Osteoblast (primary cell): ENCODE measurements around the gene CTSE. TPM values are rescaled to one million over a fixed set of nuclear protein-coding genes. Genes with fewer than 3 reads are reported as not detected.
"Not testable (repeated sequence)": the region's sequence is repeated elsewhere in the genome, so short reads cannot be mapped to it uniquely, and the experiment has no call there.

Source experiments
- DNase-seq: peaks from one replicate; pipeline ENCODE4 v3.0.0; 2011; ENCODE audit warnings: low spot score, mixed read lengths; ENCODE audit not compliant: insufficient read length; ENCODE audit errors: missing footprints
- H2AFZ ChIP-seq: 2 replicates; pipeline ENCODE4 v1.6.0; 2011; ENCODE audit warnings: mild to moderate bottlenecking, low read length
- H3K27ac ChIP-seq: 2 replicates; pipeline ENCODE4 v1.5.1; 2011; ENCODE audit warnings: mild to moderate bottlenecking, low read depth, low read length, moderate library complexity
- H3K27me3 ChIP-seq: 2 replicates; pipeline ENCODE4 v1.6.0; 2012; ENCODE audit warnings: mild to moderate bottlenecking, control low read depth, inconsistent platforms, low read length, moderate library complexity; ENCODE audit not compliant: insufficient read depth
- H3K36me3 ChIP-seq: 2 replicates; pipeline ENCODE4 v1.5.1; 2011; ENCODE audit warnings: mild to moderate bottlenecking, low read length, control low read depth, moderate library complexity; ENCODE audit not compliant: insufficient read depth
- H3K4me1 ChIP-seq: 2 replicates; pipeline ENCODE4 v1.5.1; 2011; ENCODE audit warnings: mild to moderate bottlenecking, low read length, control low read depth, moderate library complexity; ENCODE audit not compliant: insufficient read depth
- H3K4me2 ChIP-seq: 2 replicates; pipeline ENCODE4 v1.6.0; 2011; ENCODE audit warnings: mild to moderate bottlenecking, low read length; ENCODE audit not compliant: insufficient read depth
- H3K4me3 ChIP-seq: fragments of 200-600 bp; sonication (generic); 3 replicates; pipeline ENCODE4 v1.5.1; 2012; ENCODE audit warnings: mild to moderate bottlenecking, low read length, inconsistent platforms; ENCODE audit not compliant: insufficient read depth
- H3K79me2 ChIP-seq: 2 replicates; pipeline ENCODE4 v1.6.0; 2012; ENCODE audit warnings: mild to moderate bottlenecking, low read length, control low read depth, inconsistent platforms; ENCODE audit not compliant: insufficient read depth
- H3K9me3 ChIP-seq: 2 replicates; pipeline ENCODE4 v1.5.1; 2011; ENCODE audit warnings: low read depth, low read length, control low read depth
- H4K20me1 ChIP-seq: 2 replicates; pipeline ENCODE4 v1.6.0; 2012; ENCODE audit warnings: mild to moderate bottlenecking, low read length, control low read depth; ENCODE audit not compliant: insufficient read depth
- CTCF ChIP-seq: IDR thresholded peaks from 2 replicates; pipeline ENCODE4 v1.5.1; 2011; ENCODE audit warnings: mild to moderate bottlenecking, low read depth, low read length, moderate library complexity; ENCODE audit errors: extremely low read depth
- total RNA-seq: library from RNA; depleted of rRNA; stranded (reverse); fragments of >200 nt; gene quantifications from 2 replicates; pipeline ENCODE4 v1.2.3, GENCODE V29; 2012

Gene CTSE
- total RNA-seq, 1 donor, result not detected

- H2AFZ ChIP-seq, H3K4me3 ChIP-seq, H3K27me3 ChIP-seq, H3K9me3 ChIP-seq, H3K27ac ChIP-seq, H3K4me1 ChIP-seq, H3K79me2 ChIP-seq, DNase-seq, H3K4me2 ChIP-seq, H4K20me1 ChIP-seq, H3K36me3 ChIP-seq: not testable (repeated sequence)
Measured at GRCh38 chr1:206053616-206054015, 29.9 kb upstream of the CTSE start.

- peaks cover 10% of the 10 kb centered on the region for H3K27me3 ChIP-seq
- H2AFZ ChIP-seq, result peak within 1 kb of the TSS; percentile 49
- not testable (repeated sequence) for H3K9me3 ChIP-seq, H3K36me3 ChIP-seq, H3K4me2 ChIP-seq, H3K79me2 ChIP-seq, DNase-seq, H3K27ac ChIP-seq, H4K20me1 ChIP-seq, H3K4me1 ChIP-seq, H3K4me3 ChIP-seq
Measured at GRCh38 chr1:206052919-206053610, 29.4 kb upstream of the CTSE start, which contains the start of gene RHEX. Gene RHEX (plus strand): TSS chr1:206053173. CDS start chr1:206097829, 44,656 bp downstream.

- not testable (repeated sequence) for H3K4me1 ChIP-seq, H3K79me2 ChIP-seq, H3K27ac ChIP-seq, H2AFZ ChIP-seq, DNase-seq, H3K4me2 ChIP-seq, H3K4me3 ChIP-seq, H4K20me1 ChIP-seq, H3K9me3 ChIP-seq, H3K36me3 ChIP-seq
- peaks cover 13% of the 10 kb centered on the region for H3K27me3 ChIP-seq
Measured at GRCh38 chr1:206052231-206052865, 28.7 kb upstream of the CTSE start.

GRCh38 chr1:206050655-206051235, 27.1 kb upstream of the CTSE start:
- H3K9me3 ChIP-seq, result no peaks in the 10 kb centered on the region
- no peak overlapping the region for H3K4me3 ChIP-seq
- H3K27ac ChIP-seq, result no peak overlapping the region
- no peaks in the 10 kb centered on the region for H3K36me3 ChIP-seq
- H3K4me1 ChIP-seq, result no peaks in the 10 kb centered on the region
- no peak for TF ChIP-seq CTCF
- no peaks in the 10 kb centered on the region for H4K20me1 ChIP-seq
- DNase-seq, result no peak
- no peaks in the 10 kb centered on the region for H3K79me2 ChIP-seq
- H3K27me3 ChIP-seq, result peaks cover 13% of the 10 kb centered on the region
- H2AFZ ChIP-seq, result no peak overlapping the region
- H3K4me2 ChIP-seq, result no peak overlapping the region

GRCh38 chr1:206049919-206050600, 26.4 kb upstream of the CTSE start:
- H2AFZ ChIP-seq, result no peak overlapping the region
- peaks cover 13% of the 10 kb centered on the region for H3K27me3 ChIP-seq
- H3K4me2 ChIP-seq, result no peak overlapping the region
- H3K4me3 ChIP-seq, result no peak overlapping the region
- H4K20me1 ChIP-seq, result no peaks in the 10 kb centered on the region
- no peaks in the 10 kb centered on the region for H3K79me2 ChIP-seq
- TF ChIP-seq CTCF, result no peak
- H3K9me3 ChIP-seq, result no peaks in the 10 kb centered on the region
- no peaks in the 10 kb centered on the region for H3K36me3 ChIP-seq
- H3K27ac ChIP-seq, result no peak overlapping the region
- no peaks in the 10 kb centered on the region for H3K4me1 ChIP-seq
- DNase-seq, result no peak
